Karpas-422 (cell line): Measurements from ENCODE around the gene RSAD2. TPM values are rescaled to one million over a fixed set of nuclear protein-coding genes. Genes with fewer than 3 reads are reported as not detected.

Experiments
- DNase-seq: peaks from one replicate; pipeline ENCODE4 v3.0.0-alpha.2; 2015
- H2AFZ ChIP-seq: fragments of 200-600 bp; sonication (generic); 2 replicates; pipeline ENCODE4 v1.6.1; 2014; ENCODE audit warnings: antibody characterized with exemption, low read length, mixed read lengths
- H3K27ac ChIP-seq: fragments of 200-600 bp; sonication (generic); 2 replicates; pipeline ENCODE4 v1.5.1; 2014; ENCODE audit warnings: mild to moderate bottlenecking, low read length, moderate library complexity
- H3K27me3 ChIP-seq: fragments of 200-600 bp; sonication (generic); 2 replicates; pipeline ENCODE4 v1.6.1; 2014; ENCODE audit warnings: low read length, mixed read lengths
- H3K36me3 ChIP-seq: fragments of 200-600 bp; sonication (generic); 2 replicates; pipeline ENCODE4 v1.6.1; 2014; ENCODE audit warnings: low read length, mixed read lengths; ENCODE audit not compliant: insufficient read depth
- H3K4me1 ChIP-seq: fragments of 200-600 bp; sonication (generic); 2 replicates; pipeline ENCODE4 v1.6.1; 2014; ENCODE audit warnings: mild to moderate bottlenecking, low read length, mixed read lengths
- H3K4me2 ChIP-seq: fragments of 200-600 bp; sonication (generic); 2 replicates; pipeline ENCODE4 v1.6.1; 2014; ENCODE audit warnings: low read length, low read depth, mild to moderate bottlenecking; ENCODE audit not compliant: poor library complexity, severe bottlenecking
- H3K4me3 ChIP-seq: fragments of 200-600 bp; sonication (generic); 2 replicates; pipeline ENCODE4 v1.5.1; 2014; ENCODE audit warnings: mild to moderate bottlenecking, antibody characterized with exemption, low read length, mixed read lengths
- H3K79me2 ChIP-seq: fragments of 200-600 bp; sonication (generic); 2 replicates; pipeline ENCODE4 v1.6.1; 2014; ENCODE audit warnings: mild to moderate bottlenecking, low read length, mixed read lengths
- H3K9ac ChIP-seq: fragments of 200-600 bp; sonication (generic); 2 replicates; pipeline ENCODE4 v1.6.0; 2014; ENCODE audit warnings: low read length
- H3K9me2 ChIP-seq: fragments of 200-600 bp; sonication (generic), shearing (Covaris generic); replicated peaks from 2 replicates; pipeline ENCODE4 v1.6.0; 2014; ENCODE audit warnings: mild to moderate bottlenecking, low read length, moderate library complexity; ENCODE audit not compliant: insufficient read depth
- H3K9me3 ChIP-seq: fragments of 300-700, 200-600 bp; sonication (generic); 2 replicates; pipeline ENCODE4 v1.6.1; 2014; ENCODE audit warnings: low read length, mixed read lengths
- H4K20me1 ChIP-seq: fragments of 200-600 bp; sonication (generic); 2 replicates; pipeline ENCODE4 v1.6.1; 2014; ENCODE audit warnings: mild to moderate bottlenecking, antibody characterized with exemption, low read length, low read depth; ENCODE audit not compliant: insufficient read depth
- total RNA-seq: library from RNA; depleted of rRNA; stranded (reverse); fragments of >200 nt; shearing (Covaris generic); gene quantifications from 2 replicates; pipeline ENCODE4 v1.2.3, GENCODE V29; 2014; ENCODE audit warnings: low replicate concordance

RSAD2 gene
- total RNA-seq, 1 experiment from 2014 or later, result 2.7 TPM

GRCh38 chr2:6940820-6941219 is 63.2 kb downstream of the RSAD2 start:
- no peak for DNase-seq
- no peaks in the 10 kb centered on the region for H3K36me3 ChIP-seq
- H3K9me3 ChIP-seq, result no peaks in the 10 kb centered on the region
- no peak overlapping the region for H3K4me2 ChIP-seq
- no peaks in the 10 kb centered on the region for H4K20me1 ChIP-seq
- H3K79me2 ChIP-seq, result no peaks in the 10 kb centered on the region
- no peak overlapping the region for H2AFZ ChIP-seq
- H3K4me1 ChIP-seq, result no peaks in the 10 kb centered on the region
- H3K9me2 ChIP-seq, result no peaks in the 10 kb centered on the region
- H3K9ac ChIP-seq, result no peak overlapping the region
- no peak overlapping the region for H3K27ac ChIP-seq
- H3K4me3 ChIP-seq, result no peak overlapping the region
- no peaks in the 10 kb centered on the region for H3K27me3 ChIP-seq

- DNase-seq, result no peak
- H3K4me3 ChIP-seq, result no peak overlapping the region
- H3K9ac ChIP-seq, result no peak overlapping the region
- H2AFZ ChIP-seq, result no peak overlapping the region
- H3K36me3 ChIP-seq, result no peaks in the 10 kb centered on the region
- no peak overlapping the region for H3K4me2 ChIP-seq
- H3K9me3 ChIP-seq, result no peaks in the 10 kb centered on the region
- H3K9me2 ChIP-seq, result no peaks in the 10 kb centered on the region
- no peaks in the 10 kb centered on the region for H3K4me1 ChIP-seq
- H3K27ac ChIP-seq, result no peak overlapping the region
- no peaks in the 10 kb centered on the region for H3K27me3 ChIP-seq
- no peaks in the 10 kb centered on the region for H3K79me2 ChIP-seq
- H4K20me1 ChIP-seq, result no peaks in the 10 kb centered on the region
These were observed 63.9 kb downstream of the RSAD2 start for GRCh38 chr2:6941299-6942046.

GRCh38 chr2:6942848-6943247 is 65.3 kb downstream of the RSAD2 start:
- Histone ChIP-seq H4K20me1 (no peaks in the 10 kb centered on the region), H2AFZ (no peak overlapping the region), H3K4me2 (no peak overlapping the region), H3K79me2 (no peaks in the 10 kb centered on the region), H3K4me1 (no peaks in the 10 kb centered on the region), H3K36me3 (no peaks in the 10 kb centered on the region), H3K9me3 (no peaks in the 10 kb centered on the region), H3K9me2 (no peaks in the 10 kb centered on the region), H3K27ac (no peak overlapping the region), H3K4me3 (no peak overlapping the region), H3K9ac (no peak overlapping the region), H3K27me3 (no peaks in the 10 kb centered on the region)
- no peak for DNase-seq

- DNase-seq, result no peak
- Histone ChIP-seq H3K4me2 (no peak overlapping the region), H3K4me3 (no peak overlapping the region), H3K9me2 (no peaks in the 10 kb centered on the region), H3K27ac (no peak overlapping the region), H3K4me1 (no peaks in the 10 kb centered on the region), H3K9me3 (no peaks in the 10 kb centered on the region), H3K27me3 (no peaks in the 10 kb centered on the region), H3K79me2 (no peaks in the 10 kb centered on the region), H2AFZ (no peak overlapping the region), H3K9ac (no peak overlapping the region), H3K36me3 (no peaks in the 10 kb centered on the region), H4K20me1 (no peaks in the 10 kb centered on the region)
These were observed 65.9 kb downstream of the RSAD2 start for GRCh38 chr2:6943523-6943922.

GRCh38 chr2:6943971-6944370 is 66.4 kb downstream of the RSAD2 start:
- Histone ChIP-seq H3K36me3 (no peaks in the 10 kb centered on the region), H3K9me3 (no peaks in the 10 kb centered on the region), H3K4me1 (no peaks in the 10 kb centered on the region), H3K27me3 (no peaks in the 10 kb centered on the region), H3K4me3 (no peak overlapping the region), H3K4me2 (no peak overlapping the region), H3K9me2 (no peaks in the 10 kb centered on the region), H3K79me2 (no peaks in the 10 kb centered on the region), H4K20me1 (no peaks in the 10 kb centered on the region), H3K27ac (no peak overlapping the region), H2AFZ (no peak overlapping the region), H3K9ac (no peak overlapping the region)
- no peak for DNase-seq

- H2AFZ ChIP-seq, result no peak overlapping the region
- no peak overlapping the region for H3K27ac ChIP-seq
- no peaks in the 10 kb centered on the region for H4K20me1 ChIP-seq
- no peak overlapping the region for H3K4me3 ChIP-seq
- no peaks in the 10 kb centered on the region for H3K4me1 ChIP-seq
- DNase-seq, result no peak
- no peak overlapping the region for H3K4me2 ChIP-seq
- H3K9me2 ChIP-seq, result no peaks in the 10 kb centered on the region
- H3K79me2 ChIP-seq, result no peaks in the 10 kb centered on the region
- H3K9ac ChIP-seq, result no peak overlapping the region
- H3K36me3 ChIP-seq, result no peaks in the 10 kb centered on the region
- no peaks in the 10 kb centered on the region for H3K27me3 ChIP-seq
- H3K9me3 ChIP-seq, result no peaks in the 10 kb centered on the region
These were observed 67.0 kb downstream of the RSAD2 start for GRCh38 chr2:6944555-6944954.

- Histone ChIP-seq H3K27me3 (no peaks in the 10 kb centered on the region), H3K79me2 (no peaks in the 10 kb centered on the region), H3K9me3 (no peaks in the 10 kb centered on the region), H3K4me2 (no peak overlapping the region), H3K36me3 (no peaks in the 10 kb centered on the region), H3K4me1 (no peaks in the 10 kb centered on the region), H2AFZ (no peak overlapping the region), H4K20me1 (no peaks in the 10 kb centered on the region), H3K9me2 (no peaks in the 10 kb centered on the region), H3K27ac (no peak overlapping the region), H3K9ac (no peak overlapping the region), H3K4me3 (no peak overlapping the region)
- no peak for DNase-seq
These were observed 67.7 kb downstream of the RSAD2 start for GRCh38 chr2:6945087-6945813.

- H3K36me3 ChIP-seq, result no peaks in the 10 kb centered on the region
- no peaks in the 10 kb centered on the region for H3K4me1 ChIP-seq
- no peaks in the 10 kb centered on the region for H3K27me3 ChIP-seq
- H3K9ac ChIP-seq, result no peak overlapping the region
- H3K4me3 ChIP-seq, result no peak overlapping the region
- no peaks in the 10 kb centered on the region for H3K9me2 ChIP-seq
- no peak overlapping the region for H3K27ac ChIP-seq
- no peak overlapping the region for H2AFZ ChIP-seq
- no peaks in the 10 kb centered on the region for H3K79me2 ChIP-seq
- DNase-seq, result no peak
- H4K20me1 ChIP-seq, result no peaks in the 10 kb centered on the region
- no peak overlapping the region for H3K4me2 ChIP-seq
- H3K9me3 ChIP-seq, result no peaks in the 10 kb centered on the region
These were observed 68.2 kb downstream of the RSAD2 start for GRCh38 chr2:6945821-6946220.
